ENCODE data around the gene LINC00237.

Gene LINC00237

DNA sequence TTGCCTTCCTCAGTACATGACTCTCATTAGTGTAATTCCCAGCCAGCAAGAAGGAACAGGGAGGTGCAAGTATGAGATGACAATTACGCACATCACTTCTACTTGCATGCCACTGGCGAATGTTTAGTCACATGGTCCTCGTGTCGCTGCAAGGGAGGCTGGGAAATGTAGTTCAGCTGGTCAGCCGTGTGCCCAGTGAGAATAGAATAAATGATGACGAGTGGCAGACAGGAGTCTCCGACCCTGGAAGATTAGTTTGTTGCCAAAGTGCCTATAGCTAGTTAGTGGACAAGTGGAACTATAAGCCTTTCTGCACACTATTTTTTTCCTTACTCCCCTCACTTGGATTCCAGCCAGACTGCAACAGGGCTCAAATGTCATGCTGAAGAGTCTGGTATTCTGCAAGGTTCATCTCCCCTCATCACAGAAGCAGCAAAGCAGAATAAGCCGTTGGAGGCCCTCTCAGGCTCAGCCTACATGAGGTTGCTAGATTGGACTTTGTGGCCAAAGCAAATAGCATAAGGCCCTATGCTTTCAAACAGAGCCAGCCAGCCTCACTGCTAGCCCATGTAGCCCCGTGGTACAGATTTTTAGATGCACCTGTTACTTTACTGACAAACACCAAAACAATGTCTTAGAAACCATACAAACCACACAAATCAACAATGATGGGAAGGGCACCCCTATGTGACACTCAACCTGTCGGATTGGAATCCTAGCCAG is 9.7 kb downstream of the LINC00237 start:
- peak; percentile 82 for DNase-seq

DNA sequence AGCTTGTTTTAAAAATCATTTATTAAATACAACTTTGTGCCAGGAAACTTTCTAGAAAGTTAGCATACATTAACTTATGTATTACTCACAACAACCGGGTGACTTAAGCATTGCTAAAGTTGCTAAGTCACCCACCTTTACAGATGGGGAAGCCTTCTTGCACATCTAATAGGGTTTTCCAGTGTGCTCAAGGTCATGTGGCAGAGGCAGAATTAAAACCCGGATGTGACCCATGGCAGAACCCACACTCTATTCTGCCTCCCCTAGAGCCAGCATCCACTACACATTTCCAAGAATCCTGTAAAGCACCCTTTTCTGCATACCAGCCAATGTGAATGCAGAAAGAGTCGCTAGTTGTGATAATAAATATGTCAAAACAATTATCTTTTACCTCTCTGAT is 13.4 kb downstream of the LINC00237 start:
- DNase-seq: no peak

DNA sequence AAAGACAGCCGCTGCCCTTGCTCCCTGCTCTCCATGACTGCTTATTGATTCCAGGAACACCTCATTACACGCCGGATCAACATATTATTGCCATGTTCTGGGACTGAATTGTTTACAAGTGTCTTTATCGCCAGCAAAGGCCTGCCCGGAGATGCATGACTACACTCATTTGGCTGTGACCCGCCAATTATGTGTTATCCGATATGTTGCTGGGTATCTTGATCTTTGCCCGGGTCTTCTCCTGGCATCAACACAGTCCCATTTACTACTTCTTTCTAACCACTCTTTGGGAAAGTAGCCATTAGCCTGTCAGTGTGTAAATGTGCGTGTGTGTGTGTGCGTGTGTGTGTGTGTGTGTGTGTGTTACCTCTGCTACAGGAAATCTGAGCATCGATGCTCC is 15.4 kb downstream of the LINC00237 start:
- DNase-seq: peak; percentile 36

GRCh38 chr20:21090111-21090618 is 16.0 kb downstream of the LINC00237 start:
- DNase-seq: peak; percentile 16

- DNase-seq: no peak
These were observed 16.8 kb downstream of the LINC00237 start for GRCh38 chr20:21089391-21089790.

DNA sequence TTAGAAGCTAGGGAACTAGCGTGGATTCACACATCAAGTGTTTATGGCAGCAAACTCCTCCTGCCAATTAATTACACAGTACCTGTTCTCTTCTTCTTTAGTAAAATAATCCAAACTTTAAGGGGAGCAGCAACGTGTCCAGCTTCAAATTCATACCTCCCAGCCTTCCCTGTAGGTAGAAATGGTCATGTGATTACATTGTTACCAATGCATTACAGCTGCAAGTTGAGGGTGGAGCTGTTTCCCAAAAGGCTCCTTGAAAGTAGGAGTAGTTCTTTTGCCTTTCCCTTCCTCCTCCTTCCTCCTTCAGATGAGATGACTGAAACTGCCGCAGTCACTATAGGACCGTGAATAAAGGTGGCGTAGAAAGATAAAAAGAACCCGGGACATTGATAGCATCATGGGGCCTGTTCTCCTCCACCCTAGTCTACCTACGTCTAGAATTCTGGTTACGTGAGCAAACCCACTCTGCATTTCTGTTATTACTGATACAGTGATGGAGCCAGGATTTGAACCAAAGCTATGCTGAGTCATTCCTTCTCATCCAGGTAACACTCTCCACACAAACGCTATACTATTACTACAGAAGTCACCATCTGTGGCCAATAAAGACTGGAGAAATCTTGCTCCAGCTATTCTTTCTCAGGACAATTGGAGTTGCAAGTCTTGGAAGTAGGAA is 18.2 kb downstream of the LINC00237 start:
- DNase-seq: no peak

DNA sequence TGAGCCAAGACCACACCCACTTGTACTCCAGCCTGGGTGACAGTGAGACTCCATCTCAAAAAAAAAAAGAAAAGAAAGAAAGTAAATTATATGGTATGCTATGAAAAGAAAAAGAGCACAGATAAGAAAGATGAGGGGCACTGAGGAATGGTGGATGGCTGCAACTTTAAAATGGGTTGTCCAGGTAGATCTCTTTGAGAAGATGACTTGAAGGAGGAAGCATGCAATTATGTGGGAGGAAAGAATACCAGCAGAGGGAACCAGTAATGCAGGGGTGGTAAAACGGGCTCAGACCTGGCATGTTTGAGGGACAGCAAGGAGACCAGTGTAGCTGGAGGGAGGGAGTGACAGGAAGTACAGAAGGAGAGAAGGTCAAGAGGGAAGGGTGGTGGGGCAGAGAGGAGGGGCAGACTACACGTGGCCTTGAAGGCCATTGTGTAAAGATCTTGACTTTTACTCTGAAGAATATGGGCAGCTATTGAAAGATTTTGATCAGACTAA is 22.3 kb downstream of the LINC00237 start:
- no peak for DNase-seq

GRCh38 chr20:21082584-21082983 is 23.6 kb downstream of the LINC00237 start:
- no peak for DNase-seq

DNA sequence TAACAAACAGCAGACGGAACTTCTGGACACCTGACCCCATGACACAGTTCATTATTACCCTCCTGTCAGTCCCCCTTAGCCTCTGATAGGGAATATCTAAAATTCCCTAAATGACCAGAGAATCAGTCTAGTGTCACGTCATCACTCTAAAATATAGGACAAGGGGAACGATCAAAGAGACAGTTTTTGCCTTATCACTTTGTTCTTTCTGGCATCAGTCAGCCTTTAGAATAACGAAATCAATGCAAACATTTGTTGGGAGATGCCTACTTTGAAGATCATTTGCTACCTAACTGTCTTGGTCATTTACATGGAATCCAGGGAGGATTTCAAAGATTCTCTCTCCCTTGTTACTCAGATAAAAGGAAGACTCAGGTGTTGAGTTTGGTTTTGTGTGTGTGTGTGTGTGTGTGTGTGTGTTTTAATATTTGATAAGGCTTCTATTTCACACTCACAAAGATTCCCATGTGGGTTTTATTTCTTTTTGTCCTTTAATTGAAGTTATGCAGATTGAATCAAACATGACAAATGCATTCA is 28.3 kb downstream of the LINC00237 start:
- no peak for DNase-seq

GRCh38 chr20:21076073-21076472 is 30.1 kb downstream of the LINC00237 start:
- DNase-seq: no peak

GRCh38 chr20:21075471-21075870 is 30.7 kb downstream of the LINC00237 start:
- DNase-seq: no peak

DNA sequence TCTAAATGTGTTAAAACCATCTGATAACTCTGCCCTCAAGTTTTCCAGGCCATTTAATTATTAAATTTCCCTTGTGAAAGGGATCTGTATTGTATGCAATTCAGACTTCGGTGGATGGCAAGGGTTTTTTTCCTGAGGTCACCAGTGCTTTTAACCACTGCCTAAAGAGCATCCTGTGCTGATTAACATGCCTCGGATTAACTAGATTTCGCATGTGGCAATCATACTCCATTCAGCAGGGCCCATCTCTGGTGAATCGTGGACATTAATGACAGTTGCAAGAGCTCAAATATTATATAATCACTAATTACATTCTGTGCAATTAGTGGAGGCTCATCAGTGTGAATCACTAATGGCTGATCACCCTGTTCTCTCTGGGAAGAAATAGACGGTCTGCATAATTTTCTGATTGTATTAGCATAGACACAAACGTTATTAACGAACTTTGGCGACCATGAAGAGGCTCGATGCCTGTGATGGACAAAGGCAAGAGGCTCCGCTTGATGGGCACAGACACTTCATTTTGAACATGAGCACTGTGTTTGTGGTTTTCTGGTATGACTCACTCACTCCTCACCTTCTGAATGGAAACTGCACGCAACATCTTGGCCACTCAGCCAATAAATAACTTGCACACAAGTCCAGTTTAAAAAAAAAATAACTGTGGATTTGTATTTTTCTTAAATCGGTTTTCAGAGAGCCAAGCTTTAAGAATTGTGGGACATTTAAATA is 31.4 kb downstream of the LINC00237 start:
- peak; percentile 33 for DNase-seq

DNA sequence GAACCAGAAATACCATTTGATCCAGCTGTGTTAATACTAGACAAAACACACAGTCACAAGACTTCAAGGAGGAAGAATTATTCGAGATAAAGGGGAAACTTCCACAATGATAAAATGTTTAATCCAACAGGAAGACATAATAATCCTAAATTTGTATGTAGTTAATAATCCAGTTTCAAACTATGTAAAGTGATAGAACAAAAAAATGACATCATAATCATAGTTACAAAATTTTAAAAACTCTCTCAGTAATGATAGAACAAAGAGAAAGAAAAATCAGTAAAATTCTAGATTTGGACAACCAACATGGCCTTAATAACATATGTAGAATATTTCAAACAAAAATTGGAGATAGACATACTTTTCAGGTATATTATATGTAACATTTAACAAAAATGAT is 38.9 kb downstream of the LINC00237 start:
- DNase-seq: no peak

- DNase-seq: no peak
These were observed 41.2 kb downstream of the LINC00237 start for GRCh38 chr20:21064924-21065323.

DNA sequence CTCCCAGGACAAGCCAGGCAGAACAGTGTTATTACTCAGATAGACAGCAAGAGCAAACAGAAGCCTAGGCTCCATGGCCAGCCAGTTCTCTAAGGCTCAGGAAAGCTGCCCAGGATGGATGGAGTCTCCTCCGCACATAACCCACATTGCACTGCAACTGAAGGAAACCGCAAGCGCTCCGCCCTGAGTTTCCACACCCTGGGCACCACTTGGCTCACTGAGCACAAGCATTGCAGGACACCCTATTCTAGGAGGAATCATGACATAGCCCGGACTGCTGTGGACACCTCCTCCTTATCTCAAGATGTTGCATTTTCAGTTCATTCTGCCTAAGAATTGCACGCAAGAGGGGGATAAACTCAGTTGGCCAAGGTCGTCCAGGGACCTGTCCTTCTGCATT is 42.9 kb downstream of the LINC00237 start:
- no peak for DNase-seq

DNA sequence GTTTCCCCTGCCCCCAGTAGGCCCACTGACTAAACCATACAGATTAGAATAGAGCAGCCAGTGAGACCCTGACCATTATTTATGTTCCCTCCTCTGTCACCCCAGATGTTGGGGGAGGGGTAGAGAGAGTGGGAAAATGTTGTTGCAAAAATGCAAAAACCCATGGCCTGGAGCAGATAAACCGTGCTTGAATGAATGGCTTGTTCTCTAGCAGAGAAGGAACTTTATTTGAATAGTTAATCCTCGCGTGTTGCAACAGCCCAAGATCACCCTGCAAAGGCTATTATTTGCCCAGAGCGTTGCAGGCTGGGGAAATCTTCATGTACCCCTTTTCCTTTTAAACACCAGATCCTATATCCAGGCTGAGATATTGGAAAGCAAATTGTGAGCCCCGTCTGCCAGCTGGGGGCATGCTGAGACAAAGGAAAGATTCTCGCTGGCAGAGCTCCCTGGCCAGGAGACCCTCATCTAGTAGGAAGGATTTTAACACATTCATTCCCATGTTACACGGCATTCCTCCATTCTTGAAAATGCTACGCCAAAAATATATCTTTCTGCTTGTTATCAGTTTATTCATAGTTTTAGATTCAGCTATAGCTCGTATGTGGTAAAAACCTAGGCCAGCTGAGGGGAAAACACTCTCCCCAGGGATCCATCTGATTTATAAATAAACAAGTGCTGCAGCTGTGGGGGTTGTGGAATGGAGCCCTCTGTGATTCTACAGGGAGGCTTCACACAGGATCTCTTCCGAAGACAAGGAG is 53.0 kb downstream of the LINC00237 start:
- peak; percentile 79 for DNase-seq

DNA sequence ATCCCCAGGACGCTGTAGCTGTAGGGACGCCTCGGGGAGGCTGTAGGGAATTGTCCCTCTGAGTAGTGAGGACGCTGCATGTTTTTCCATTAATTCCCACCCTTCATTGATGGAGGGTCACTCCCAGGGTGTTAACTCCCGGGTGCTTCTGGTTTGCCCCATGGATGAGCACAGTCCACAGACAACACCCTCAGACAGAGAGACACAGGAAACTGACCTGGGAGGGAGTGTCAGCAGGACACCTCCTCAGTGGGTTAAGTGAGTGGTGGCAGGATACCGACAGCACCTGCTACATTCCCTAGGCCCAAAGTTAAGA is 53.5 kb downstream of the LINC00237 start:
- DNase-seq: no peak

- no peak for DNase-seq
These were observed 53.9 kb downstream of the LINC00237 start for GRCh38 chr20:21052241-21052640.

DNA sequence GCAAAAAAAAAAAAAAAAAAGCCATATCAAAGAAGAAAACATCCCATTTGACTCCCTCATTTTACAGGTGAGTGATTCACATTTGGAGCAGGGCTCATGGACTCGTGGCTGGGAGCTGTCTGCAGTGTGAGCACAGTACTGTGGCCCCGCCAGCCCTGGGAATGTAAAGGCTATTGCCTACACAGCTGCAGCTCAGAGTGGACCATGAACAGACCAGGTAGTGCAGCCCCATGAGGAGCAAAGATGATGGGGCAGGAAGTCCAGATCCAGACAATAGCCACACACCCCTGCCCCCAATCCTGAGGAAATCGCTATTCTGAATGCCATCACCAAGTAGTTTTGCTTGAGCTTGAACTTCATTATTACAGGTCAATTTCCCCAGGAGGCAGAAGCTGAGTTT is 55.4 kb downstream of the LINC00237 start:
- no peak for DNase-seq

DNA sequence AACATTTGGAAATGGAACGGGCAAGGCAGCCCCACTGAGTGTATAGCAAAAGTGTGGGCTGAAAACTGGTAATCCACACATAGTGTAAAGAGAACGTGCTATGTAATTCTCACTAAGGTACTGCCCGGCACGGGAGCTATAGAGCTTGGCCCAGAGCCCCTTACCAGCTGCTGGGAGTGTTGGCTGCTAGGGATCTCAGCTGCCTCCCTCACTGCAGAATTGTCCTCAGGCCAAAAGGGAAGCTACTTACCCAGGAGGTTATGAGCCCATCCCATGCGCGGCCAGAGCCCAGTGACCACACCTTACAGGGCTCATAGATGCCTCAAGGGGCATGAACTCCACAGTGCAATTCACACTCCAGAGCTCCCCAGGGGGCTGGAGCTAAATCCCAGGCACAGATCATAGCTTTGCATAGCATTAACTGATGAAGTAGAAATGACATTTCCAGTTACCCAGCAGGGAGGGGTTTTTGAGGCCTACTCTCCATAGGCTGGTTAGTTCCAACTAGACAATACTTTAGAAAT is 56.8 kb downstream of the LINC00237 start:
- DNase-seq: peak; percentile 19

GRCh38 chr20:21048841-21049273 is 57.3 kb downstream of the LINC00237 start:
- DNase-seq: peak; percentile 14

- DNase-seq: no peak
These were observed 58.2 kb downstream of the LINC00237 start for GRCh38 chr20:21047981-21048380.

All from eye (tissue), 1 donor.